Activated CD4-positive, alpha-beta T cell treated with anti-CD3 and anti-CD28 coated beads, Interleukin-2, amount 50 U/mL, for 24 hours (primary cell): ENCODE measurements around the gene TTC33.
"Not testable (repeated sequence)": the region's sequence is repeated elsewhere in the genome, so short reads cannot be mapped to it uniquely, and the experiment has no call there.

ENCODE experiments used
- DNase-seq, 2 donors: peaks; one replicate each; pipeline ENCODE4 v3.0.0-alpha.2; 2020; ENCODE audit warnings: low read depth in 1 of 2, low spot score in 1 of 2

Gene TTC33

GRCh38 chr5:40680741-40681362 lies 74.9 kb downstream of the TTC33 start:
- peak; percentile 35 to 44 for DNase-seq

GRCh38 chr5:40679913-40680681 lies 75.7 kb downstream of the TTC33 start, which contains the start of gene PTGER4:
PTGER4 (plus strand) TSS chr5:40679915; CDS start chr5:40680994, 1,079 bp downstream.
- no peak for DNase-seq

- DNase-seq, result peak; percentile 84 to 93
Observed at GRCh38 chr5:40679148-40679912, 76.4 kb downstream of the TTC33 start.

GRCh38 chr5:40678460-40679147 lies 77.2 kb downstream of the TTC33 start:
- DNase-seq, result no peak

- no peak for DNase-seq
Observed at GRCh38 chr5:40678026-40678425, 77.7 kb downstream of the TTC33 start.

GRCh38 chr5:40677456-40677855 lies 78.3 kb downstream of the TTC33 start:
- no peak for DNase-seq

GRCh38 chr5:40676613-40677343 lies 79.0 kb downstream of the TTC33 start:
- no peak for DNase-seq

- DNase-seq, result peak in 1 of 2 donors; percentile 59
Observed at GRCh38 chr5:40675396-40676133, 80.2 kb downstream of the TTC33 start.

GRCh38 chr5:40674661-40675235 lies 81.0 kb downstream of the TTC33 start:
- DNase-seq, result no peak

- no peak for DNase-seq
Observed at GRCh38 chr5:40672425-40672824, 83.3 kb downstream of the TTC33 start.

GRCh38 chr5:40669606-40670390 lies 86.0 kb downstream of the TTC33 start:
- DNase-seq, result no peak

- DNase-seq, result no peak
Observed at GRCh38 chr5:40667161-40667663, 88.5 kb downstream of the TTC33 start.

- DNase-seq, result no peak
Observed at GRCh38 chr5:40666657-40667056, 89.1 kb downstream of the TTC33 start.

- DNase-seq, result no peak
Observed at GRCh38 chr5:40665635-40666298, 90.0 kb downstream of the TTC33 start.

GRCh38 chr5:40660751-40661150 lies 95.0 kb downstream of the TTC33 start:
- no peak for DNase-seq

- DNase-seq, result no peak
Observed at GRCh38 chr5:40656766-40657165, 99.0 kb downstream of the TTC33 start.

- not testable (repeated sequence) for DNase-seq
Observed at GRCh38 chr5:40656091-40656490, 99.7 kb downstream of the TTC33 start.

GRCh38 chr5:40655138-40655537 lies 100.6 kb downstream of the TTC33 start:
- DNase-seq, result no peak
